Kidney (tissue), 14 donors: ENCODE results near the gene NFIA. TPM values are rescaled to one million over a fixed set of nuclear protein-coding genes. Genes with fewer than 3 reads are reported as not detected.

Experiments used
- DNase-seq, 5 donors: peaks; one replicate each; pipeline ENCODE4 v3.0.0-alpha.2; 2013 to 2020
- FAIRE-seq: peaks from 2 replicates; lab custom pipeline; 2012; peaks lifted over from hg19 to GRCh38; lab: Jason Lieb, UNC
- H3K27ac ChIP-seq, 2 donors: one replicate each; pipeline ENCODE4 v1.7.0; 2013; ENCODE audit warnings: low read depth in 2 of 2, low read length in 2 of 2, inconsistent platforms in 1 of 2
- H3K27me3 ChIP-seq: one replicate; pipeline ENCODE4 v1.7.1; 2013; ENCODE audit warnings: low read length, inconsistent platforms; ENCODE audit not compliant: control insufficient read depth, insufficient read depth
- H3K36me3 ChIP-seq, 3 donors: one replicate each; pipeline versions ENCODE4 v1.7.0 to v1.7.1; 2013; ENCODE audit warnings: low read length in 3 of 3, control low read depth in 1 of 3, inconsistent platforms in 1 of 3; ENCODE audit not compliant: insufficient read depth in 3 of 3, control insufficient read depth in 2 of 3
- H3K4me1 ChIP-seq, 3 donors: one replicate each; pipeline versions ENCODE4 v1.7.0 to v1.7.1; 2013; ENCODE audit warnings: low read length in 3 of 3, inconsistent platforms in 1 of 3, low read depth in 1 of 3; ENCODE audit not compliant: control insufficient read depth in 2 of 3, insufficient read depth in 2 of 3
- H3K4me3 ChIP-seq, 3 donors: one replicate each; pipeline versions ENCODE4 v1.7.0 to v1.8.1; 2013; ENCODE audit warnings: low read length in 3 of 3, control low read depth in 1 of 3, inconsistent platforms in 1 of 3
- H3K9ac ChIP-seq, 3 donors: one replicate each; pipeline versions ENCODE4 v1.7.0 to v1.7.1; 2013; ENCODE audit warnings: low read length in 3 of 3, control low read depth in 1 of 3, inconsistent platforms in 1 of 3
- H3K9me3 ChIP-seq, 3 donors: one replicate each; pipeline versions ENCODE4 v1.7.0 to v1.7.1; 2013; ENCODE audit warnings: low read length in 3 of 3, control low read depth in 1 of 3, inconsistent platforms in 1 of 3; ENCODE audit not compliant: control insufficient read depth in 2 of 3, insufficient read depth in 1 of 3
- intact Hi-C: fragments of 100-400 bp; cut with DNase I; formaldehyde crosslinking; loops from one replicate; pipeline ENCODE4 v1.11.1; 2022
- polyA plus RNA-seq: library from polyadenylated mRNA; stranded (reverse); fragments of 350-450 nt; fragmentation: Illumina TruSeq; extraction: RNeasy Lipid Tissue Mini Kit (QIAGEN cat#74804); gene quantifications from one replicate; pipeline ENCODE4 v1.2.3, GENCODE V29; 2014; ENCODE audit warnings: low read depth, low replicate concordance; ENCODE audit not compliant: insufficient read depth
- total RNA-seq: library from RNA; stranded (reverse); fragmentation: NEBNext Ultra II Directional; extraction: Animal tissue kit (Norgen Biotek cat#: 25700); gene quantifications from one replicate; pipeline ENCODE4 v1.2.1, GENCODE V29; 2021
- TF ChIP-seq, protein P1 (sequence below): IDR thresholded peaks from 3 replicates; pipeline ENCODE4 v1.5.1; 2012; ENCODE audit warnings: mild to moderate bottlenecking, moderate library complexity, borderline replicate concordance; ENCODE audit not compliant: insufficient read depth; ENCODE audit errors: extremely low read depth
- donor health status: control.
- donor health status: control.
- donor health status: control.
- donor health status: control.
- donor health status: control.
- donor health status: DM: yes; HTN: yes; CAD: no.
- donor health status: Normal renal cell carcinoma (clear cell type).

Gene NFIA
- total and polyA plus RNA-seq, 2 donors from 2014 or later = 4.8 to 87.5 TPM

DNA sequence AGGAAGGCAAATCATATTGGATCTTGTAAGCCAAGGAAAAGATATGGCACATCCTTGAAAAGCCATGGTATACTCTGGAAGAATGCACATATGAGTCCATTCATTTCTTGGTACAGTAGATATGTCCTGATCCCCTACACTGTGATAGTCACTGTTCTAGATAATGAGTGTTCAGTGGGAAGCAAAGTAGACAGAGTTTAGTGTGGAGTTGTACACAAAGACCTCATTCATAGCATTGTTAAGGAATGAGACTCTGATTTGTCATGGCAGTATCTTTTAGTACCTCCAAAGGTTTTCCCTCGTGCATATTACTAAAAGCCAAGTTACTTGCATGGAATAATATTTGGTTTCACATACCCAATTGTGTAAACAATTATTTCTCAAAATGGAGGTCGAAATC is 204.7 kb downstream of the NFIA start:
- Histone ChIP-seq H3K27ac (no peak overlapping the region), H3K4me3 (no peak overlapping the region), H3K27me3 (no peaks in the 10 kb centered on the region), H3K9me3 (no peaks in the 10 kb centered on the region), H3K36me3 (no peaks in the 10 kb centered on the region), H3K4me1 (no peaks in the 10 kb centered on the region), H3K9ac (no peak overlapping the region)
- intact Hi-C loops = no loop called here
- TF ChIP-seq, protein P1, sequence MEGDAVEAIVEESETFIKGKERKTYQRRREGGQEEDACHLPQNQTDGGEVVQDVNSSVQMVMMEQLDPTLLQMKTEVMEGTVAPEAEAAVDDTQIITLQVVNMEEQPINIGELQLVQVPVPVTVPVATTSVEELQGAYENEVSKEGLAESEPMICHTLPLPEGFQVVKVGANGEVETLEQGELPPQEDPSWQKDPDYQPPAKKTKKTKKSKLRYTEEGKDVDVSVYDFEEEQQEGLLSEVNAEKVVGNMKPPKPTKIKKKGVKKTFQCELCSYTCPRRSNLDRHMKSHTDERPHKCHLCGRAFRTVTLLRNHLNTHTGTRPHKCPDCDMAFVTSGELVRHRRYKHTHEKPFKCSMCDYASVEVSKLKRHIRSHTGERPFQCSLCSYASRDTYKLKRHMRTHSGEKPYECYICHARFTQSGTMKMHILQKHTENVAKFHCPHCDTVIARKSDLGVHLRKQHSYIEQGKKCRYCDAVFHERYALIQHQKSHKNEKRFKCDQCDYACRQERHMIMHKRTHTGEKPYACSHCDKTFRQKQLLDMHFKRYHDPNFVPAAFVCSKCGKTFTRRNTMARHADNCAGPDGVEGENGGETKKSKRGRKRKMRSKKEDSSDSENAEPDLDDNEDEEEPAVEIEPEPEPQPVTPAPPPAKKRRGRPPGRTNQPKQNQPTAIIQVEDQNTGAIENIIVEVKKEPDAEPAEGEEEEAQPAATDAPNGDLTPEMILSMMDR = no peak
- no peak for DNase-seq
- no peak for FAIRE-seq

DNA sequence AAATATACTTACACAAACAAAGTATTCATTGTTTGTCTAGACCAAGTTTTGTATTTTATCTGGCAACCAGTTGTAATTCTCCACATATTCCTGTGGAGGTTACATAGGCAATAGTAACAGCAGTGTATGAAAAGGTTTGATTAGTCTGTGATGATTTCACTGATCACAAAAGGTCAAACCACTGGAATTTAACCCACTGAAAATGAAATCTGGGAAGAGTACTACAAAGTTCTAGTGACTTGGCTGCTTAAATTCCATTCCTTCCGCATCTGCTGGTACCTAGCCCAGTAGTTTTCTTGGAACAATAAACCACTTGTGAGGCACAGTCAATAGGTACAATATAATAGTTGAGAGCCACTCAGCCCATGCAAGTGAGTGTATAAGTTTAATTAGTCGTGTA is 205.4 kb downstream of the NFIA start:
- Histone ChIP-seq H3K27ac (no peak overlapping the region), H3K9me3 (no peaks in the 10 kb centered on the region), H3K4me1 (no peaks in the 10 kb centered on the region), H3K4me3 (no peak overlapping the region), H3K27me3 (no peaks in the 10 kb centered on the region), H3K36me3 (no peaks in the 10 kb centered on the region), H3K9ac (no peak overlapping the region)
- TF ChIP-seq, protein P1 = no peak
- DNase-seq (no peak), FAIRE-seq (no peak)
- intact Hi-C loops = no loop called here

- intact Hi-C loops = no loop called here
Observed at GRCh38 chr1:61289232-61290098, 207.1 kb downstream of the NFIA start.

More at GRCh38 chr1:61289232-61290098, 207.1 kb downstream of the NFIA start:
- H3K4me3 ChIP-seq = no peak overlapping the region
- H3K9ac ChIP-seq = no peak overlapping the region
- H3K4me1 ChIP-seq = no peaks in the 10 kb centered on the region
- FAIRE-seq = no peak
- no peaks in the 10 kb centered on the region for H3K9me3 ChIP-seq
- TF ChIP-seq, protein P1 = no peak
- DNase-seq = no peak
- H3K36me3 ChIP-seq = no peaks in the 10 kb centered on the region
- no peaks in the 10 kb centered on the region for H3K27me3 ChIP-seq
- H3K27ac ChIP-seq = no peak overlapping the region
